Measurements from ENCODE around the gene MYLIP.

- TF ChIP-seq CTCF (IDR thresholded peaks at IDR 0.05) (no peak), POLR2A (IDR thresholded peaks at IDR 0.05) (no peak)
Observed at GRCh38 chr6:16089232-16090062, 39.4 kb upstream of the MYLIP start.
